Trophoblast cell (in vitro differentiated cells and primary cell): ENCODE measurements around the gene CST11.

Source experiments
- DNase-seq, 2 donors: peaks; one replicate each; pipeline ENCODE4 v3.0.0-alpha.2; 2016
- H2AFZ ChIP-seq: 2 replicates; pipeline ENCODE4 v1.6.1; 2013; ENCODE audit warnings: low read length, moderate library complexity, mild to moderate bottlenecking; ENCODE audit not compliant: insufficient read depth, poor library complexity
- H2AK5ac ChIP-seq: 2 replicates; pipeline ENCODE4 v1.6.1; 2013; ENCODE audit warnings: mild to moderate bottlenecking, low read length
- H2BK120ac ChIP-seq: 2 replicates; pipeline ENCODE4 v1.6.1; 2013; ENCODE audit warnings: low read length, mild to moderate bottlenecking, moderate library complexity; ENCODE audit not compliant: insufficient read depth, poor library complexity
- H2BK12ac ChIP-seq: 2 replicates; pipeline ENCODE4 v1.6.1; 2013; ENCODE audit warnings: mild to moderate bottlenecking, low read length, moderate library complexity
- H2BK5ac ChIP-seq: 2 replicates; pipeline ENCODE4 v1.6.1; 2013; ENCODE audit warnings: low read length, low read depth, moderate library complexity, mild to moderate bottlenecking; ENCODE audit not compliant: poor library complexity
- H3K14ac ChIP-seq: 2 replicates; pipeline ENCODE4 v1.6.1; 2013; ENCODE audit warnings: mild to moderate bottlenecking, low read length
- H3K18ac ChIP-seq: 2 replicates; pipeline ENCODE4 v1.6.1; 2013; ENCODE audit warnings: mild to moderate bottlenecking, low read length
- H3K23ac ChIP-seq: 2 replicates; pipeline ENCODE4 v1.6.1; 2013; ENCODE audit warnings: low read length
- H3K27ac ChIP-seq: 2 replicates; pipeline ENCODE4 v1.5.1; 2013; ENCODE audit warnings: low read depth, mild to moderate bottlenecking, inconsistent platforms, low read length, moderate library complexity
- H3K27me3 ChIP-seq: 2 replicates; pipeline ENCODE4 v1.6.1; 2013; ENCODE audit warnings: inconsistent platforms, mild to moderate bottlenecking, low read length, moderate library complexity; ENCODE audit not compliant: insufficient read depth
- H3K36me3 ChIP-seq, 2 experiments: 1 replicate in 1 of 2; 2 replicates in 1 of 2; pipeline ENCODE4 v1.6.1; 2013; ENCODE audit warnings: low read length in 2 of 2, mild to moderate bottlenecking in 2 of 2, moderate library complexity in 1 of 2; ENCODE audit not compliant: insufficient read depth in 2 of 2, control insufficient read depth in 1 of 2
- H3K4ac ChIP-seq: 2 replicates; pipeline ENCODE4 v1.6.1; 2013; ENCODE audit warnings: low read depth, mild to moderate bottlenecking, low read length, moderate library complexity
- H3K4me1 ChIP-seq, 2 experiments: 1 replicate in 1 of 2; 2 replicates in 1 of 2; pipeline ENCODE4 v1.6.1; 2013; ENCODE audit warnings: low read length in 2 of 2, mild to moderate bottlenecking in 2 of 2, moderate library complexity in 1 of 2; ENCODE audit not compliant: insufficient read depth in 2 of 2, control insufficient read depth in 1 of 2
- H3K4me2 ChIP-seq: 2 replicates; pipeline ENCODE4 v1.6.1; 2013; ENCODE audit warnings: inconsistent platforms, mild to moderate bottlenecking, low read length, moderate library complexity
- H3K4me3 ChIP-seq: 2 replicates; pipeline ENCODE4 v1.5.1; 2013; ENCODE audit warnings: mild to moderate bottlenecking, low read depth, low read length, inconsistent platforms
- H3K79me1 ChIP-seq: one replicate; pipeline ENCODE4 v1.6.1; 2013; ENCODE audit warnings: low read length
- H3K79me2 ChIP-seq: 2 replicates; pipeline ENCODE4 v1.6.1; 2013; ENCODE audit warnings: low read length, mild to moderate bottlenecking; ENCODE audit not compliant: control insufficient read depth, insufficient read depth, poor library complexity
- H3K9ac ChIP-seq: 2 replicates; pipeline ENCODE4 v1.6.1; 2013; ENCODE audit warnings: mild to moderate bottlenecking, low read length
- H3K9me3 ChIP-seq: 2 replicates; pipeline ENCODE4 v1.6.1; 2013; ENCODE audit warnings: low read depth, mild to moderate bottlenecking, control low read depth, inconsistent platforms, low read length; ENCODE audit not compliant: insufficient read depth
- H4K12ac ChIP-seq: 2 replicates; pipeline ENCODE4 v1.6.1; 2013; ENCODE audit warnings: low read depth, mild to moderate bottlenecking, low read length, moderate library complexity
- H4K8ac ChIP-seq: 2 replicates; pipeline ENCODE4 v1.6.1; 2013; ENCODE audit warnings: low read depth, mild to moderate bottlenecking, low read length, moderate library complexity
- H4K91ac ChIP-seq: one replicate; pipeline ENCODE4 v1.6.1; 2013; ENCODE audit warnings: low read depth, mild to moderate bottlenecking, low read length, moderate library complexity
- WGBS: extraction: QIAGEN DNeasy Blood & Tissue Kit; methylation state at CpG from one replicate; pipeline ENCODE4 v1.1.7; 2013; ENCODE audit warnings: missing lambda C conversion rate; ENCODE audit not compliant: insufficient read length, insufficient coverage; ENCODE audit errors: extremely low coverage; 5-methylcytosine and 5-hydroxymethylcytosine counted together

CST11 gene

DNA sequence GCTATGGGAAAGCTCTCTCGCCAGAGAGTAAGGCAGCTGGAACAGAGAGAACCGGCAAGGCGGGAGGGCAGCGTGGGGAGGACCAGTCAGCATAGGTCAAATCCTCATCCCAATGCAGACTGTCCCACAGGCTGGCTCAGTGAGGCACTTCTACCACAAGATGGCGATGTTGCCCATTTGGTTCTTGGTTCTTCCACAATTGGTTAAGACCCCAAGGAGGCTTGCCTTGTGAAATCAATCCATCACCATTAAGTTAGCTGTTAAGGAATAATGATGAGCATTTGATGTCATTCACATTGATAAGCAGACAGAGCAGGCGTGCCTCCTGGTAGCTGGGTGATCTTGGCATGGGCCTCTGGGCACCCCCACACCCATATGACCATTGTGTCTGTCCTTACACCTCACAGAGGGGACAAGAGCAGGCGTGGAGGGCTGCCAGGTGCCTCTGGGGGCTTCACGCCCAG, 10.8 kb downstream of the CST11 start:
- Histone ChIP-seq H2BK120ac (no peak overlapping the region), H2AK5ac (no peak overlapping the region), H3K4me3 (no peak overlapping the region), H3K9ac (no peak overlapping the region), H2AFZ (peak overlapping the region; percentile 21), H3K4me2 (no peak overlapping the region), H3K18ac (no peak overlapping the region), H3K79me2 (no peaks in the 10 kb centered on the region), H3K23ac (no peak overlapping the region), H3K27ac (no peak overlapping the region), H3K14ac (no peak overlapping the region), H4K91ac (no peak overlapping the region), H2BK12ac (no peak overlapping the region), H2BK5ac (no peak overlapping the region), H4K8ac (no peak overlapping the region), H3K36me3 (no peaks in the 10 kb centered on the region), H4K12ac (no peak overlapping the region), H3K9me3 (peaks cover 2% of the 10 kb centered on the region), H3K4me1 (peaks cover 4 to 6% of the 10 kb centered on the region in 2 experiments), H3K79me1 (no peaks in the 10 kb centered on the region), H3K4ac (no peak overlapping the region), H3K27me3 (no peaks in the 10 kb centered on the region)
- DNase-seq: peak; percentile 83 to 96
- no CpG with 5 or more reads among the region's 8 CpGs for WGBS

DNA sequence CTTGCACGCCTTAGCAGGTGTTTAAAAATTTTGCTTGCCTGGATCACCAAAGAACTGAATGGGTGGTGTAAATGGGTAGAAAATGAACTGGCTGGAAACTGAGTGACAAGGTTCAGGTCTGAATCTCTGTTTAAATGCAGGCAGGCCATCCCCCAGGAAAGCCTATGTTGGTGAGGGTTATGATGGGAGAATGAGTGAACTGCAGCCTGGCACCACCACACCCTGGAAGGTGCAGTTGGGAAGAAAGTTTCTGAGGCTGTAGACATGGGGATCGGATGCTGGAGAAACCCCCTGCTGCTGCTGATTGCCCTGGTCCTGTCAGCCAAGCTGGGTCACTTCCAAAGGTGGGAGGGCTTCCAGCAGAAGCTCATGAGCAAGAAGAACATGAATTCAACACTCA, 12.7 kb downstream of the CST11 start:
- no peaks in the 10 kb centered on the region for H3K27me3 ChIP-seq
- H3K4me1 ChIP-seq: no peaks in the 10 kb centered on the region
- no peak overlapping the region for H2BK120ac ChIP-seq
- no peak overlapping the region for H3K4me2 ChIP-seq
- no peaks in the 10 kb centered on the region for H3K79me1 ChIP-seq
- H4K12ac ChIP-seq: no peak overlapping the region
- DNase-seq: no peak
- H3K18ac ChIP-seq: no peak overlapping the region
- no peak overlapping the region for H2BK5ac ChIP-seq
- H3K79me2 ChIP-seq: no peaks in the 10 kb centered on the region
- H2BK12ac ChIP-seq: no peak overlapping the region
- H4K8ac ChIP-seq: no peak overlapping the region
- peaks cover 2% of the 10 kb centered on the region for H3K9me3 ChIP-seq
- no peak overlapping the region for H3K4me3 ChIP-seq
- H3K23ac ChIP-seq: no peak overlapping the region
- H4K91ac ChIP-seq: no peak overlapping the region
- H3K4ac ChIP-seq: no peak overlapping the region
- no peaks in the 10 kb centered on the region for H3K36me3 ChIP-seq
- no peak overlapping the region for H3K9ac ChIP-seq
- no CpG with 5 or more reads among the region's 2 CpGs for WGBS
- H2AK5ac ChIP-seq: no peak overlapping the region
- no peak overlapping the region for H3K27ac ChIP-seq
- H3K14ac ChIP-seq: no peak overlapping the region
- H2AFZ ChIP-seq: no peak overlapping the region

DNA sequence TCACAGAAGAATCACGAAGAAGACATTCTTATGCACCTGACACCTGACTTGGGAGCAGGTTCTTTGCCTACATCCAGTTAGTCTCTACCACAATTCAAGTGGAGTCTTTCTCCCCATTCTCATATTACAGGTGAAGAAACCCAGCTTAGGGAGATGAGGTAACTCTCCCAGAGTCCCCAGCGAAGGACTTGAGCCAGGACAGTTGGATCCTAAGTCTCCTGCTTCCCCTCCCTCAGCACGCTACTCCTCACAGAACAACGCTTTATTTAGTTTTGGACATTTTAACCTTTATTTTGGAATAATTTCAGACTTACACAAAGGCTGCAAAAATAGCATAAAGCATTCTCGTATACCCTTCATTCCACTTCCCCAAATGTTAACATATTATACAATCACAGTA, 14.0 kb downstream of the CST11 start:
- no peak overlapping the region for H3K18ac ChIP-seq
- H2AFZ ChIP-seq: no peak overlapping the region
- WGBS: no CpG with 5 or more reads among the region's 5 CpGs

DNA sequence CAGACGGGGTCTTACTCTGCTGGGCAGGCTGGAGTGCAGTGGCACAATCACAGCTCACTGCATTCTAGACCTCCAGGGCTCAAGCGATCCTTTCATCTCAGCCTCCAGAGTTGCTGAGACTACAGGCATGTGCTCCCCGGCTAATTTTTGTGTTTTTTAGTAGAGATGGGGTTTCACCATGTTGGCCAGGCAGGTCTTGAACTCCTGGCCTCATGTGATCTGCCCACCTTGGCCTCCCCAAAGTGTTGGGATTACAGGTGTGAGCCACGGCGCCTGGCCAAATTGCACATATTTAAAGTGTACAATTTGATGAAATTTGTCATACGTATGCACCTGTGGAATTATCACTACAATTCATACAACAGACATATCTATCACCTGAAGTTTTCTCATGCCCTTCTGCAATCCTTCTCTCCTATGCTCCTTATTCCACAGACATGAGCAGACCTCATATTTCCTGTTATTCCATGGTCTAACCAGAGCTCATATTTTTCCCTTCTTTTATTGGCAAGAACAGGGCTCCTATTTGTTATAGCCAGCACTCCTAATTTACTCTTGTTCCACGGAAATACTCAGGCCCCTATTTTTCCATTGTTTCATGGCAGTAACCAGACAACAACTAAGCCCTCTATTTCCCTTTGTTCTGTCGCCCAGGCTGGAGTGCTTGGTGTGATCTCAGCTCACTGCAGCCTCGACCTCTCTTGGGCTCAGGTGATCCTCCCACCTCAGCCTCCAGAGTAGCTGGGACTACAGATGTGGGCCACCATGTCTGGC, 15.4 kb downstream of the CST11 start:
- no peaks in the 10 kb centered on the region for H3K27me3 ChIP-seq
- H3K27ac ChIP-seq: no peak overlapping the region
- no peak overlapping the region for H4K8ac ChIP-seq
- H2AK5ac ChIP-seq: no peak overlapping the region
- no peak overlapping the region for H2AFZ ChIP-seq
- H3K4me2 ChIP-seq: no peak overlapping the region
- H4K91ac ChIP-seq: no peak overlapping the region
- no peak for DNase-seq
- no peak overlapping the region for H2BK120ac ChIP-seq
- H3K18ac ChIP-seq: no peak overlapping the region
- H3K23ac ChIP-seq: no peak overlapping the region
- no peak overlapping the region for H3K9ac ChIP-seq
- no peak overlapping the region for H2BK12ac ChIP-seq
- no peaks in the 10 kb centered on the region for H3K79me2 ChIP-seq
- H3K36me3 ChIP-seq: no peaks in the 10 kb centered on the region
- no peak overlapping the region for H3K4ac ChIP-seq
- no peaks in the 10 kb centered on the region for H3K4me1 ChIP-seq
- no CpG with 5 or more reads among the region's 9 CpGs for WGBS
- no peak overlapping the region for H4K12ac ChIP-seq
- H3K79me1 ChIP-seq: no peaks in the 10 kb centered on the region
- no peak overlapping the region for H2BK5ac ChIP-seq
- no peak overlapping the region for H3K14ac ChIP-seq
- H3K4me3 ChIP-seq: no peak overlapping the region
- H3K9me3 ChIP-seq: peaks cover 2% of the 10 kb centered on the region

More for the DNA sequence above, 14.0 kb downstream of the CST11 start:
- Histone ChIP-seq H3K27me3 (no peaks in the 10 kb centered on the region), H3K9me3 (peaks cover 2% of the 10 kb centered on the region), H2BK12ac (no peak overlapping the region), H4K8ac (no peak overlapping the region), H2AK5ac (no peak overlapping the region), H3K23ac (no peak overlapping the region), H3K27ac (no peak overlapping the region), H2BK5ac (no peak overlapping the region), H3K4me3 (no peak overlapping the region), H3K4me2 (no peak overlapping the region), H3K79me1 (no peaks in the 10 kb centered on the region), H3K14ac (no peak overlapping the region), H3K9ac (no peak overlapping the region), H4K12ac (no peak overlapping the region), H3K36me3 (no peaks in the 10 kb centered on the region), H2BK120ac (no peak overlapping the region), H3K4me1 (no peaks in the 10 kb centered on the region), H3K79me2 (no peaks in the 10 kb centered on the region), H4K91ac (no peak overlapping the region), H3K4ac (no peak overlapping the region)
- DNase-seq: no peak
